Putamen (tissue), 1 donor: ENCODE results near the gene FN1.

Source experiments
- DNase-seq: peaks from one replicate; pipeline ENCODE4 v3.0.0-alpha.2; 2016; ENCODE audit warnings: low spot score

The FN1 gene

GRCh38 chr2:215382480-215382879 is 53.4 kb downstream of the FN1 start:
- DNase-seq: no peak

- no peak for DNase-seq
Measured at GRCh38 chr2:215382011-215382410, 53.9 kb downstream of the FN1 start.

- DNase-seq: no peak
Measured at GRCh38 chr2:215380699-215381098, 55.2 kb downstream of the FN1 start.

GRCh38 chr2:215379948-215380347 is 55.9 kb downstream of the FN1 start:
- DNase-seq: no peak

GRCh38 chr2:215379039-215379438 is 56.8 kb downstream of the FN1 start:
- DNase-seq: no peak

- no peak for DNase-seq
Measured at GRCh38 chr2:215378045-215378444, 57.8 kb downstream of the FN1 start.

GRCh38 chr2:215377283-215377682 is 58.6 kb downstream of the FN1 start:
- DNase-seq: no peak

GRCh38 chr2:215376103-215376780 is 59.6 kb downstream of the FN1 start:
- DNase-seq: no peak

GRCh38 chr2:215375467-215375830 is 60.4 kb downstream of the FN1 start:
- DNase-seq: no peak

GRCh38 chr2:215374642-215375466 is 61.0 kb downstream of the FN1 start:
- no peak for DNase-seq

- no peak for DNase-seq
Measured at GRCh38 chr2:215374002-215374401, 61.9 kb downstream of the FN1 start.

- DNase-seq: no peak
Measured at GRCh38 chr2:215372968-215373649, 62.8 kb downstream of the FN1 start.

- no peak for DNase-seq
Measured at GRCh38 chr2:215371915-215372897, 63.7 kb downstream of the FN1 start.

- no peak for DNase-seq
Measured at GRCh38 chr2:215370112-215370965, 65.5 kb downstream of the FN1 start.

GRCh38 chr2:215369181-215369760 is 66.6 kb downstream of the FN1 start:
- no peak for DNase-seq

- no peak for DNase-seq
Measured at GRCh38 chr2:215368493-215368809, 67.4 kb downstream of the FN1 start.

- no peak for DNase-seq
Measured at GRCh38 chr2:215367662-215368492, 68.0 kb downstream of the FN1 start.

- no peak for DNase-seq
Measured at GRCh38 chr2:215366440-215367032, 69.3 kb downstream of the FN1 start.

GRCh38 chr2:215365184-215365658 is 70.6 kb downstream of the FN1 start:
- no peak for DNase-seq
